ENCODE results near the gene MTA1.
A peak's percentile ranks its signal among the peaks of the same experiment; 100 is the strongest.

MTA1 gene

DNA sequence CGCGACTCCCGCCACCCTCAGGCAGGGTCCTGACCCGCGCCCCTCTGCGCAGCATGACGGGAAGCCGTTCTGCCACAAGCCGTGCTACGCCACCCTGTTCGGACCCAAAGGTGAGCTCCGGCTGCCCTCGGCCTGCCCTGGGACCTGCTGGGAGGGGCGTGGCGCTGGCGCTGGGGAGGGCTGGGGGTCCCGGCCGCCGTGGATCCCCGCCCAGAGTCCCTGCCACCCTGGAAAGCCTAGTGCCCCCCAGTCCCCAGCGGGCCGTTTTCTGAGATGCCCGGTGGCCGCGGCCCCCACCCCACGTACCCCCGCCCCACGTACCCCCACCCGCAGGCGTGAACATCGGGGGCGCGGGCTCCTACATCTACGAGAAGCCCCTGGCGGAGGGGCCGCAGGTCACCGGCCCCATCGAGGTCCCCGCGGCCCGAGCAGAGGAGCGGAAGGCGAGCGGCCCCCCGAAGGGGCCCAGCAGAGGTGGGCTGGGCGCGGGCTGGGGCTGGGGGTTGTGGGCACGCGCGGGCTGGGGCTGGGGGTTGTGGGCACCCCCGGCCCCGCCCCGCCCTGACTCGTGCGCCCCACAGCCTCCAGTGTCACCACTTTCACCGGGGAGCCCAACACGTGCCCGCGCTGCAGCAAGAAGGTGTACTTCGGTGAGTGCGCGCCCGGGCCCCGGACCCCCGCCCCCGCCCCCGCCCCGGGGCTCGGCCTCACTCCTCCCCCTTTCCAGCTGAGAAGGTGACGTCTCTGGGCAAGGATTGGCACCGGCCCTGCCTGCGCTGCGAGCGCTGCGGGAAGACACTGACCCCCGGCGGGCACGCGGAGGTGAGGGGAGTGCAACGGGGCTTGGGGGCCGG is 59.0 kb downstream of the MTA1 start:
- no peak for DNase-seq

DNA sequence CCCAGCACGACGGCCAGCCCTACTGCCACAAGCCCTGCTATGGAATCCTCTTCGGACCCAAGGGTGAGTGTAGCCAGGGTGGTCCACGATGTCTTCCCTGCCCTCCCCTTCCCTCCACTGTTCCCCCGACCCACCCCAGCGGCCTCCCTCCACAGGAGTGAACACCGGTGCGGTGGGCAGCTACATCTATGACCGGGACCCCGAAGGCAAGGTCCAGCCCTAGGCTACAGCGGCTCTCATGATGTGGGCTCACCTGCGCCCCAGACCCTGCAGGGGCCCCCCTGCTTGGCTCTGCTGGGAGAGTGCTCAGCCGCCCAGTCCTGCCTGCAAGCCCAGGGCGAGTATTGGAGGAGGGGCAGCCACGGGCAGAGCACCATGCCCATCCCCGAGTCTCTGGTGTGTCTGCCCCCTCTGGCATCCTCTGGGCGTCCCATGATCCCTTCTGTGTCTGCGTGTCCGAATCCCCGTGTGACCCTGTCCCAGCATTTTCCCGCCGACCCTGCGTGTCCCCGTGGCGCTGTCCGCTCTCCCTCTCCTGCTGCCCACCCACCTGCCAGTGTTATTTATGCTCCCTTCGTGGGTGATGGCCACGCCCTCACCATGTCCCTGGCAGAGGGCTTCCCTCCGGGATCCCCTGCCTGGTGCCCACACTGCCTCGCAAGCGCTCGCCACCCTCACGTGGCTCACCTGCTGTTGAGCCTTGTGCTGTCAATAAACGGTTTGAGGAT is 60.0 kb downstream of the MTA1 start:
- peak; percentile 46 for DNase-seq

- no peak for DNase-seq
Measured at GRCh38 chr14:105480199-105480746, 60.6 kb downstream of the MTA1 start.

DNA sequence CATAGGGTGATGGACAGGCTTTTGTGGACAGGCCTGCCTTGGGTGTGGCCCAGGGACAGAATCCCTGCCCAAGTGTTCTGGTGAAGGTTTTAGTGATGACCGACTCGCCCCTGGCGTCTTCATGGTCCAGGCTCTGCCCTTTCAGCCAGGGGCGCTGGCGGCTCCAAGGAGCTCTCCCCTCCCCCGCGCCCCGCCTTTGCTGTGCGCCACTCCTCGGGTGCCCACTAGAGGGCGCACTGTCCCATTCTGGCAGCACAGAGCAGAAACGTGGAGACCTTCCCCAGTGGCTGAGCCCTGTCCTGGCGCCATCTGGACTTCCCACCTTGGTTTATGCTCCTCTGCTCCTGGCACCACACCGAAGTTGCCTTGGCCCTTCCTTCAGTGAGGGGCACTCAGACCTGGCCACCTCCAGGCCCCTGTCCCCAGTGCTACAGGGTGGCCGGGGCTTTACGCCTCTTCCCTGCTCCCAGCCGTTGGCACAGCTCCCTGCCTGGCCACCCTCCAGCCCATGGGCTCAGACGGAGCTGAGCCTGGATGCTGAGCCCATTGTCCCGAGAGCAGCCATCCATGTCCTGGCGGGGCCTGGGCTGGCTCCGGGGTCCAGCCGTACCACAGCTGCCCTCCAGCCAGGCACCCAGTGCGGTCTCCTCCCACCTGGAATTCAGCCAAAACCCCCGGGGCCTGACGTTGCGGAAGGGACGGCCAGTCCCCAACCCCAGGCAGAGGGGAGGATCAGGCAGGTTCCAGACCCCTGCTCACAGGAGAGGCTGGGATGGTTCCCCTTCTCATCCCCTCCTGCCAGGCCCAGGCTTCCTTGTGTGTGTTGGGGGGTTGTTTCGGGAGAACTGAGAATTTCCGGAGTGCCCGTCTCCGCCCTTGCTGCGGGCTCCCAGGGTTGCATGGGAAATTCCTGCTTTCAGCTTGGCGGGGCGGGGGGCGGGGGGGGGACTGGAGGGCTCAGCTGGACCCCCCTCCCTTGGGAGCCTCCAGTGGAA is 61.5 kb downstream of the MTA1 start:
- peak; percentile 87 for DNase-seq

GRCh38 chr14:105481886-105482457 is 62.3 kb downstream of the MTA1 start:
- peak; percentile 98 for DNase-seq

GRCh38 chr14:105482486-105483110 is 63.0 kb downstream of the MTA1 start:
- no peak for DNase-seq

DNA sequence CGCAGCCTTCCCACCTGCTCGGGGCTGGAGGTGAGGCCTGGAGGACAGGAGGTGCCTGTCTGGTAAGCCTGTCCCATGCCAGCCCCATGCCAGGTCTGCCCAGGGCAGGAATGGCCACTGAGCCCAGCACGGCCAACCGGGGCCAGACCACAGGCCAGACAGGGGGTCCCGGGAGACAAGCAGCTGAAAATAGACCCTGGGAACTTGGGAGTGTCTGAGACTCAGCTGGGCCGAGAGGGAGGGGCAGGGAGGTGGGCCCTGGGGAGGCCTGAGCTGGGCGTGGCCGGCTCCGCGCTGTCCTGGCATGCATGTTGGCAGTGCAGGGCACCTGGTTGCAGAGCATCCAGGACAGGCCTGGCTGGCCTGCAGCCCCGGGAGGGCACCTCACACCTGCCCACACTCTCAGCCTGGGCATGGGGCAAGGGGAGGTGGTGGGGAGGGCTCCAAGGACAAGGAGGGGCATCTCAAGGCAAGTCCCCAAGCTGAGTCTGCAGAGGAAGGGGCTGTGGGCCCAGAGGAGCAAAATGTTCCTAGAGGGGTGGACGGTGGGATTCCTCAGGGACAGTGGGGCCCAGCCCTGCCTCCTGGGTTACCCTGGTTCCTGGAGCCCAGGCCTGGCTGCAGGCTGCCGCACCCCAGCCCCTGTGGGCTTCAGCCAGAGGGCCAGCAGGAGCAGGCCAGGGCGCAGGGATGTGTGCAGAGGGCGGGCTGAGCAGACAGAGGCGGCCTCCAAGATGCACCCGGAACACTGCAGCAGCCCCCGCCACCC is 63.9 kb downstream of the MTA1 start:
- DNase-seq, result no peak

- DNase-seq, result no peak
Measured at GRCh38 chr14:105484069-105484996, 64.7 kb downstream of the MTA1 start.

DNA sequence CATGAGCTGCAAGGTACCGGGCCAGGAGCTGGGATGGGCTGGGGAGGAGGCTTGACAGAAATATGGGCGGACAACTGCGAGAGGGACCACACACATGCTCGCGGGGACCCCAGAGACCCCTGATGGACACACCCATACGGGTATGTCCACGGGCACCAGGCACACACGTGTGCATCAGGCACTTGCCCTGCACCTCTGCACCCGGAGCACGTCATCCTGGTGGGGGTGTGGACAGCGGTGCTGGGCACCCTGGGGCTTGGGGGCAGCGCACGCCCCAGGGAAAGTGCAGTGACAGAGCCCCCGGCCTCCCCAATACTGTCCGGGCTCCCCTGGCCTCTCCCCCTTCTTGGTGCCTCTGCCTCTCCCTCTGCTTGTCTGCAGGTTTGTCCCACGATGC is 65.4 kb downstream of the MTA1 start:
- DNase-seq, result no peak

GRCh38 chr14:105485739-105486162 is 66.1 kb downstream of the MTA1 start:
- peak; percentile 60 for DNase-seq

- peak; percentile 40 for DNase-seq
Measured at GRCh38 chr14:105486163-105486973, 66.7 kb downstream of the MTA1 start, which contains the start of gene CRIP1. CRIP1 (plus strand) TSS chr14:105486886; CDS start chr14:105487260, 374 bp downstream.

DNA sequence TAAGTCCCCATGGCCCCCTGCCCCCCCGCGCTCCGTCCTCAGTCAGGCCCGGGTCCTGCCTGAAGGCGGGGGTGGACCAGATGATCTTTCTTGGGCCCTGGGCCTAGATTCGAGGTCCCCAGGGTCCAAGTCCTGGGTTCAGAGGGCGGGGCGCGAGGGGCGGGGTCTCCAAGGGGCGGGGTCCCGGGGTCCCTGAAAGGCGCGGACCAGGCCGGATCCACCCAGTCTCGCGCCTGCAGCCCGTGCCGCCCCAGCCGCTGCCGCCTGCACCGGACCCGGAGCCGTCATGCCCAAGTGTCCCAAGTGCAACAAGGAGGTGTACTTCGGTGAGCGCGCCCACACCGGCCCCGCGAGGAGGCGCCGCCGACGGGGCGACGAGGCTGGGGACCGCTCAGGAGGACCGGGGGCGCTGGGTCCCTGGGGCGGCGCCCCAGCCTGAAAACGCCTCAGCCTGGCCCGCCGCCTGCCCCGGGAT is 67.4 kb downstream of the MTA1 start:
- peak; percentile 52 for DNase-seq

- peak; percentile 60 for DNase-seq
Measured at GRCh38 chr14:105487449-105487985, 67.9 kb downstream of the MTA1 start.

GRCh38 chr14:105487986-105488777 is 68.6 kb downstream of the MTA1 start:
- no peak for DNase-seq

GRCh38 chr14:105488781-105489541 is 69.3 kb downstream of the MTA1 start:
- no peak for DNase-seq

DNA sequence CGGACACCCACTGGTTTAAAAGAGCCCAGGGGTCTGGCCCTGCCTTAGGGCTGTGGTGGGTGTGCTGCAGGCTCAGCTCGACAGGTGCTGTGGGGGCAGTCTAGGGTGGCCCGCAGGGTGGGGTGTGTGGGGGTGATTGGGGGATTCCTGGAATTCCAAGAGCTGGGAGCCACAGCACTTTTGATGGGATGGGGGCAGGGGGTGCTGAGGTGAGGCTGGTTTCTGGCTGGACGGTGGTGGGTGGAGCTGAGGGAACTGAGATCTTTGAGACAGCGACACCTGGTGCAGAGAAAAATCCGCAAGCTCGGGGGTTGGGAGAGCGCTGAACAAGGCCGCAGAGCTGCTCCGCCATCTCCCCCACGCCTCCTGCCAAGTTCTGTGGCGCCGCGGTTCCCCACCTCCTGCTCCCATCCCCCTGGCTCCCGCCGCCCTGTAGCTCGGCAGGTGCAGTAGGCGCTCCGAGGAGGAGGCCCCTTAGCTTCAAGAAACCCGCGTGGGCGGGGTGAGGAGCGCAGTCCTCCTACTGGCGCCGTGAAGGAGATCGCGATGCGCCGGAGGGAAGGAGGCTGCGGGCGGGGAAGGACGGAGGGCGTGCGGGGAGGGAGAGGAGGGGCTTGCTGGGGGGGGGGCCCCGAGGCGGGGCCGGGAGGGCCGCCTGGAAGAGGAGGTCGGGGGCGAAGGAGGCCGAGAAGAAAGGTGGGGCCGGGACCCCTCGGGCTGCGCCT is 70.1 kb downstream of the MTA1 start:
- peak; percentile 91 for DNase-seq

Measured in DMS53 (cell line).